ENCODE data around the gene ENPP1.

DNA sequence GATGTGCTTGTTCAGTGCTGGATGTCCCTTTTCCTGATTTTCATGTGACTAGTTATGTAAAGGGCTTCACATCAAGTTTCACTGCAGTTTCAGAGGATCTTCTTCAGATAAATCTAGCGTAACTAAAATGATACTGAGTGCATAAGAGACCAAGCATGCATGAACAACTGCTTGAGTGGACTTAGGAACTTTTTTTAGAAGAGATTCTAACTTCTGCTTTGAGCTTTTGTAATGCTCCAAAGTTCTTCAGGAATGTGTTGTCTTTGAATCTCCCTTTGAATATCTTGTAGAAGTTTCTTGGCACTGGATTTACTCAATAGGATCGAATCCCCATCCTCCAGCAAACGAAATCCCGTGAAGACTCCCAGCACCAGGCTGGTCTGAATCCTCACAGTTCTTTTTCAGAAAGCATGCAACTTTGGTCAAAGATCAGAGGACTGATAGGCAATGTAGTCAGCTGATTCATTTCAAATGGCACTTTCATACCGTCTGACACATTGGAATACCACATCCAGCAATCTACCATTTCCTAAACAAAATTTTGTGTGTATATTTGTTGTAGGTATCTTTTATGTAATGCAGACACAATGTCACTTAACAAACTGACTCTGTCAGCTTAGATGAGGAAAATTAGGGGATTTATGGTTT, 33.2 kb downstream of the ENPP1 start:
- TF ChIP-seq POLR2AphosphoS5 (IDR thresholded peaks at IDR 0.05; ENCODE audit: borderline replicate concordance, low read depth, low read length) (no peak), EZH2 (IDR thresholded peaks at IDR 0.05) (no peak)
